HL-60 (cell line): ENCODE data around the gene TSEN2.

ENCODE experiments used
- DNase-seq, 2 experiments: peaks; one replicate each; pipeline ENCODE4 v3.0.0-alpha.2; 2010 to 2020; ENCODE audit warnings: low read depth in 1 of 2, low spot score in 1 of 2
- H3K27ac ChIP-seq: fragments of 250-450 bp; sonication (Bioruptor Pico); replicated peaks from 2 replicates; pipeline ENCODE4 v1.5.1; 2020; ENCODE audit warnings: mild to moderate bottlenecking, moderate library complexity
- H3K27me3 ChIP-seq: fragments of 250-450 bp; sonication (Bioruptor Pico); 2 replicates; pipeline ENCODE4 v1.5.1; 2021; ENCODE audit warnings: mild to moderate bottlenecking, moderate library complexity; ENCODE audit not compliant: insufficient read depth, poor library complexity, severe bottlenecking
- H3K4me3 ChIP-seq: replicated peaks from 2 replicates; pipeline ENCODE4 v1.5.1; 2011; ENCODE audit warnings: mild to moderate bottlenecking, control low read depth, low read length; ENCODE audit not compliant: insufficient read depth
- GABPA ChIP-seq: IDR thresholded peaks from 2 replicates; pipeline ENCODE4 v1.6.1; 2012; ENCODE audit warnings: low read depth
- POLR2AphosphoS5 ChIP-seq: IDR thresholded peaks from 2 replicates; pipeline ENCODE4 v1.6.1; 2012; ENCODE audit warnings: low read depth
- REST ChIP-seq: IDR thresholded peaks from 2 replicates; pipeline ENCODE4 v1.6.1; 2012; ENCODE audit warnings: low read depth; ENCODE audit not compliant: insufficient replicate concordance
- SPI1 ChIP-seq: IDR thresholded peaks from 2 replicates; pipeline ENCODE4 v1.6.1; 2012; ENCODE audit warnings: low read depth, mild to moderate bottlenecking, borderline replicate concordance
- TF ChIP-seq, protein P1 (sequence below): IDR thresholded peaks from one replicate; pipeline ENCODE4 v1.5.1; 2011; ENCODE audit warnings: low read length, control low read depth, inconsistent platforms; ENCODE audit not compliant: insufficient read depth

The TSEN2 gene

DNA sequence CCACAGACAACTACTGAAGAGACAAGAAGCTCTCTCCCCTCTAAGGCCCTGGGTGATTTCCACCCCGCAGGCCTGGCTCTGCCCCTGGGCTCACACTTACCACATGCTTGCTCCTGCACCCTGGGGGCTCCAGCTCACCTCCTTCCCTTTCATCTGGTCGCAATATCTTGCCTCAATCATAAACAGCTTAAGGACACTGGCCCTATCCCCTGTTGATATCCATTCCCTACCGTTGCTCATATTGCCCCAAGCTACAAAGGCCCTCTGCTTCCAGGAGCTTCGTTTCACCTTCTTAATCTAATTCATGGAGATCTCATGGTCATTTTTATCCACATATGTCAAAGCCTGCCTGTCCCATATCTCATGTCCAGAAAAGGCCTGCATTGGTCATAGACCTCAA, 46.0 kb upstream of the TSEN2 start:
- Histone ChIP-seq H3K27me3 (no peaks in the 10 kb centered on the region), H3K27ac (no peak overlapping the region), H3K4me3 (no peak overlapping the region)
- TF ChIP-seq POLR2AphosphoS5 (no peak), GABPA (no peak), SPI1 (no peak), REST (no peak)
- TF ChIP-seq, protein P1, sequence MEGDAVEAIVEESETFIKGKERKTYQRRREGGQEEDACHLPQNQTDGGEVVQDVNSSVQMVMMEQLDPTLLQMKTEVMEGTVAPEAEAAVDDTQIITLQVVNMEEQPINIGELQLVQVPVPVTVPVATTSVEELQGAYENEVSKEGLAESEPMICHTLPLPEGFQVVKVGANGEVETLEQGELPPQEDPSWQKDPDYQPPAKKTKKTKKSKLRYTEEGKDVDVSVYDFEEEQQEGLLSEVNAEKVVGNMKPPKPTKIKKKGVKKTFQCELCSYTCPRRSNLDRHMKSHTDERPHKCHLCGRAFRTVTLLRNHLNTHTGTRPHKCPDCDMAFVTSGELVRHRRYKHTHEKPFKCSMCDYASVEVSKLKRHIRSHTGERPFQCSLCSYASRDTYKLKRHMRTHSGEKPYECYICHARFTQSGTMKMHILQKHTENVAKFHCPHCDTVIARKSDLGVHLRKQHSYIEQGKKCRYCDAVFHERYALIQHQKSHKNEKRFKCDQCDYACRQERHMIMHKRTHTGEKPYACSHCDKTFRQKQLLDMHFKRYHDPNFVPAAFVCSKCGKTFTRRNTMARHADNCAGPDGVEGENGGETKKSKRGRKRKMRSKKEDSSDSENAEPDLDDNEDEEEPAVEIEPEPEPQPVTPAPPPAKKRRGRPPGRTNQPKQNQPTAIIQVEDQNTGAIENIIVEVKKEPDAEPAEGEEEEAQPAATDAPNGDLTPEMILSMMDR = no peak
- DNase-seq = no peak

DNA sequence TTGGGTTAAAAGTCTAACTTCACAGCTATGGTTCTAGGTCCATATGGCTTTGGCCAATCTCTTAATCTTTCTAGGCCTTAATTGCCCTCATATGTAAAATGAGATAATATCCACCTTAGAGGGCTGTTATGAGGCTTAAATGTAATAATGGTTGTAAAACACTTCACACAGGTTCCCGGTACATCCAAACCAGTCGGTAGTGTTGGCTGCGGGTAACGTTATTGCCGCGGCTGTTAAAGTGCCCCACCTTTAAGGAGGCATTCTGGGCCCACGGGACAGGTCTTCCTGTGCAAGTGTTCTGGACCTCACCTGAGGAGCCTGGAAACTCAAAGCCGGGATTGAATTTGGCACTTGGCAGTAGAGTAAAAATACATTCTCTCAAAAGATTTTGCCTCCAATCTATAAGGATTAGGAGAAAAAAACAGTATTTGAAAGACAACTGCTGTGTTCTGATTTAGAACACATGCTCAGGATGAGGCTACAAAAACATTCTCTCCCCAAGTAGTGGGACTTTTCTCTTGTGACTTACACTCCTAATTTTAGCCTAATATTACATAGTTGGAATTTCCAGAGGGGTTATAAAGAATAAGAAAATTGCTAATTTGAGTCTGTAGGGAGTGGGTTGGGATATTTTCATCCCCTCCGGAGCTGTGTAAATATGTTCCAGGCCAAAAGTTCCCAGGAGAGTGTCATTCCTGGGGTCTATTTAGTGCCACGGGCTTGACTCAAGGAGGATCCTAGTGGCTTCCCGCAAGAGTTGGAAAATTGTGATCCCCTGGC, 44.9 kb upstream of the TSEN2 start:
- H3K4me3 ChIP-seq = no peak overlapping the region
- no peaks in the 10 kb centered on the region for H3K27me3 ChIP-seq
- no peak for DNase-seq
- no peak overlapping the region for H3K27ac ChIP-seq
- TF ChIP-seq SPI1 (no peak), POLR2AphosphoS5 (no peak), REST (no peak), GABPA (no peak)
- TF ChIP-seq, protein P1 = no peak

- H3K4me3 ChIP-seq = no peak overlapping the region
Observed at GRCh38 chr3:12440927-12441714, 43.2 kb upstream of the TSEN2 start.

DNA sequence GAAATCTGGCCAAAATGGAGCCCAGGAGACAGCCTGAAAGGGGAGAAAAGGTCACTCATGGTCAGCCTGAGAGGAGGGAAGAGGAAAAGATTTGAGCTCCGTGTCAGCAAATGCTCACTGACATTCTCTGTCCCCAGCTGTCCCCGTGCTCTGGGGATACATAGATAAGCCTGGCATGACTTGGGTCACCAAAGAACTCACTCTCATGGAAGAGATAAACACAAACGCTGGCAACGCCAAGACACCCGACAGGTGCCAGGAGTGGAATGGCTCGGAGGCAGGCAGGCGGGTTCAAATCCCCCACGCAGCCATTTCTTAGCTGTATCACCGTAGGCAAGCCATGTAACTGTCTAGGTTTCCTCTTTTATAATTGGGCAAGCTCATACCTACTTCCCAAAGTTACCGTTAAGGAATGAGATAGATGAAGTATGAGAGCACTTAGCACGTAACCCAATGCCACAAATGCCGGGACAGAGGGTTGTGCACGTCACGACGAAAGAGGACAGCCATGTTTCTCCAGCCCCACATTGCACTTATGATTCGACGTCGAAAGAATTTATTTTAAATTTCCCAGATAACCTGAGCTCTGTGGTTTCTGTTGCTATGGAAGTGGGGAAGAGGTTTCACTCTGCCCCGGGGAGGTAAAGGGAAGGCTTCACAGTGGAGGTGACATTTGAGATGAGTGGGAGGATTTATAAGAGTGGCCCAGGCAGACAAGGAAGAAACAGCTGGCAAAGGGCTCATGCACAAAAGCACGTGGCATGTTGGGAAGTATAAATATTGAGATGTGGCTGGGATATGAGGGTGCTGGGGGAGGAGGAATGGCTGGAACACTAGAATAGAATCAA, 41.4 kb upstream of the TSEN2 start:
- DNase-seq = no peak
- Histone ChIP-seq H3K4me3 (no peak overlapping the region), H3K27me3 (no peaks in the 10 kb centered on the region), H3K27ac (no peak overlapping the region)
- TF ChIP-seq REST (no peak), POLR2AphosphoS5 (no peak), SPI1 (no peak), GABPA (no peak)
- TF ChIP-seq, protein P1 = no peak

More at GRCh38 chr3:12440927-12441714, 43.2 kb upstream of the TSEN2 start:
- no peak for DNase-seq
- Histone ChIP-seq H3K27me3 (no peaks in the 10 kb centered on the region), H3K27ac (no peak overlapping the region)
- no peak for TF ChIP-seq POLR2AphosphoS5
